Osteoblast (primary cell): ENCODE measurements around the gene AFAP1. TPM values are rescaled to one million over a fixed set of nuclear protein-coding genes. Genes with fewer than 3 reads are reported as not detected.

Source experiments
- DNase-seq: peaks from one replicate; pipeline ENCODE4 v3.0.0; 2011; ENCODE audit warnings: low spot score, mixed read lengths; ENCODE audit not compliant: insufficient read length; ENCODE audit errors: missing footprints
- H2AFZ ChIP-seq: 2 replicates; pipeline ENCODE4 v1.6.0; 2011; ENCODE audit warnings: mild to moderate bottlenecking, low read length
- H3K27ac ChIP-seq: 2 replicates; pipeline ENCODE4 v1.5.1; 2011; ENCODE audit warnings: mild to moderate bottlenecking, low read depth, low read length, moderate library complexity
- H3K27me3 ChIP-seq: 2 replicates; pipeline ENCODE4 v1.6.0; 2012; ENCODE audit warnings: mild to moderate bottlenecking, control low read depth, inconsistent platforms, low read length, moderate library complexity; ENCODE audit not compliant: insufficient read depth
- H3K36me3 ChIP-seq: 2 replicates; pipeline ENCODE4 v1.5.1; 2011; ENCODE audit warnings: mild to moderate bottlenecking, low read length, control low read depth, moderate library complexity; ENCODE audit not compliant: insufficient read depth
- H3K4me1 ChIP-seq: 2 replicates; pipeline ENCODE4 v1.5.1; 2011; ENCODE audit warnings: mild to moderate bottlenecking, low read length, control low read depth, moderate library complexity; ENCODE audit not compliant: insufficient read depth
- H3K4me2 ChIP-seq: 2 replicates; pipeline ENCODE4 v1.6.0; 2011; ENCODE audit warnings: mild to moderate bottlenecking, low read length; ENCODE audit not compliant: insufficient read depth
- H3K4me3 ChIP-seq: fragments of 200-600 bp; sonication (generic); 3 replicates; pipeline ENCODE4 v1.5.1; 2012; ENCODE audit warnings: mild to moderate bottlenecking, low read length, inconsistent platforms; ENCODE audit not compliant: insufficient read depth
- H3K79me2 ChIP-seq: 2 replicates; pipeline ENCODE4 v1.6.0; 2012; ENCODE audit warnings: mild to moderate bottlenecking, low read length, control low read depth, inconsistent platforms; ENCODE audit not compliant: insufficient read depth
- H3K9me3 ChIP-seq: 2 replicates; pipeline ENCODE4 v1.5.1; 2011; ENCODE audit warnings: low read depth, low read length, control low read depth
- H4K20me1 ChIP-seq: 2 replicates; pipeline ENCODE4 v1.6.0; 2012; ENCODE audit warnings: mild to moderate bottlenecking, low read length, control low read depth; ENCODE audit not compliant: insufficient read depth
- total RNA-seq: library from RNA; depleted of rRNA; stranded (reverse); fragments of >200 nt; gene quantifications from 2 replicates; pipeline ENCODE4 v1.2.3, GENCODE V29; 2012
- TF ChIP-seq, protein P1 (sequence below): IDR thresholded peaks from 2 replicates; pipeline ENCODE4 v1.5.1; 2011; ENCODE audit warnings: mild to moderate bottlenecking, low read depth, low read length, moderate library complexity; ENCODE audit errors: extremely low read depth

Gene AFAP1
- total RNA-seq, 1 donor: 101 TPM

- TF ChIP-seq, protein P1, sequence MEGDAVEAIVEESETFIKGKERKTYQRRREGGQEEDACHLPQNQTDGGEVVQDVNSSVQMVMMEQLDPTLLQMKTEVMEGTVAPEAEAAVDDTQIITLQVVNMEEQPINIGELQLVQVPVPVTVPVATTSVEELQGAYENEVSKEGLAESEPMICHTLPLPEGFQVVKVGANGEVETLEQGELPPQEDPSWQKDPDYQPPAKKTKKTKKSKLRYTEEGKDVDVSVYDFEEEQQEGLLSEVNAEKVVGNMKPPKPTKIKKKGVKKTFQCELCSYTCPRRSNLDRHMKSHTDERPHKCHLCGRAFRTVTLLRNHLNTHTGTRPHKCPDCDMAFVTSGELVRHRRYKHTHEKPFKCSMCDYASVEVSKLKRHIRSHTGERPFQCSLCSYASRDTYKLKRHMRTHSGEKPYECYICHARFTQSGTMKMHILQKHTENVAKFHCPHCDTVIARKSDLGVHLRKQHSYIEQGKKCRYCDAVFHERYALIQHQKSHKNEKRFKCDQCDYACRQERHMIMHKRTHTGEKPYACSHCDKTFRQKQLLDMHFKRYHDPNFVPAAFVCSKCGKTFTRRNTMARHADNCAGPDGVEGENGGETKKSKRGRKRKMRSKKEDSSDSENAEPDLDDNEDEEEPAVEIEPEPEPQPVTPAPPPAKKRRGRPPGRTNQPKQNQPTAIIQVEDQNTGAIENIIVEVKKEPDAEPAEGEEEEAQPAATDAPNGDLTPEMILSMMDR: no peak
- no peak overlapping the region for H3K4me2 ChIP-seq
- peaks cover 95% of the 10 kb centered on the region for H3K79me2 ChIP-seq
- H3K4me1 ChIP-seq: peaks cover 7% of the 10 kb centered on the region
- no peak overlapping the region for H2AFZ ChIP-seq
- peaks cover 100% of the 10 kb centered on the region for H3K36me3 ChIP-seq
- H3K27me3 ChIP-seq: no peaks in the 10 kb centered on the region
- no peak overlapping the region for H3K4me3 ChIP-seq
- no peak overlapping the region for H3K27ac ChIP-seq
- no peaks in the 10 kb centered on the region for H3K9me3 ChIP-seq
- DNase-seq: peak; percentile 46
- H4K20me1 ChIP-seq: peaks cover 88% of the 10 kb centered on the region
Measured at GRCh38 chr4:7767966-7768365, 171.7 kb downstream of the AFAP1 start.

DNA sequence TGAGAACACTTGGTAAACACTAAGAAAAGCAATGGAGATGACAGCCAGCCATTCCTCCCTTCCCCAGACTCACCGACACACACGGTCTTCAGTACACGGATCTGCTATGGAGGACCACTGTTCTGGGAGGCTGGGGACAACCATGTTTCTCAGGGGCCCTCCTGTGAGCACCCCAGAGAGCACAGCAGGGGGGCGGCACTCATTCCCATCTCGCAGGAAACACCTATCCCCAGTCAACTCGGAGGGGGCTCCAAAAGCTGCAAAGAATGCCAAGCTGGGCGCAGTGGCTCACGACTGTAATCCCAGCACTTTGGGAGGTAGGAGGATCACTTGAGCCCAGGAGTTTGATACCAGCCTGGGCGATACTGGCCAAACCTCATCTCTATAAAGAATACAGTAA lies 172.1 kb downstream of the AFAP1 start:
- H3K79me2 ChIP-seq: peaks cover 93% of the 10 kb centered on the region

DNA sequence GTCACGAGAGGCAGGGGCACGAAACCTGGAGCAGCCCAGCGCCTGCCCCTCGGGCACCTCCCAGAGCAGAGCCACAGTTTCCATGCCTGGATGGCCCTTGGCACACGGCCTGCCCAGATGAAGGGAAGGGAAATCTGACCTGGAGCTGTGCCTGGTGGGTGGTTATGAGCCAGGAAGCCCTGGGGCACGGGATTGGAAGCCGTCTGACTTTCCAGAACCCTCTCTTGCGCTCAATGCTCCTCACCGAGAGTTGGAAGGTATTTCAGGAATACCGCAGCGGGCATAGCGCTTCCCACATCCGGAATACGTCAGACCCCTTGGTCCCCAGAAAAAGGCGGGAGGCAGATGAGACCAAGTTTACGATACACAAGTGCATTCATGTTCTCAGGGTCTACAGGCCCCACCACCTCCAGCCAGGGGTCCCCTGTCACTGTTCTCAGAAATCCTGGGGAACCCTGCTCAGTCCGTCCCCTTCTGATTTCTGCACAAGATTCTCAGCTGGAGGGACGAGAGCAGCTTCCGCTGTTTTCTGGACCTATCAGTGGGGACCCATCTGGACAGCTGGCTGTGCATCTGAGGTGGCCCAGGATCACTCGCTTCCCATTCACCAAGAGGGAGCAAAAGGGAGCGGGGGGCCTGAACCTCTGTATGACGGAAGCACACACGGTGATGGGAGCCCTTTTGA lies 172.9 kb downstream of the AFAP1 start:
- Histone ChIP-seq H4K20me1 (peaks cover 84% of the 10 kb centered on the region), H3K4me1 (peaks cover 7% of the 10 kb centered on the region), H3K27me3 (no peaks in the 10 kb centered on the region), H2AFZ (no peak overlapping the region), H3K79me2 (peaks cover 93% of the 10 kb centered on the region), H3K4me2 (no peak overlapping the region), H3K27ac (no peak overlapping the region), H3K36me3 (peaks cover 100% of the 10 kb centered on the region), H3K4me3 (no peak overlapping the region), H3K9me3 (no peaks in the 10 kb centered on the region)
- TF ChIP-seq, protein P1: no peak
- DNase-seq: peak; percentile 27

More for the DNA sequence above, 172.1 kb downstream of the AFAP1 start:
- no peaks in the 10 kb centered on the region for H3K27me3 ChIP-seq
- H4K20me1 ChIP-seq: peaks cover 86% of the 10 kb centered on the region
- no peak overlapping the region for H3K4me2 ChIP-seq
- peaks cover 100% of the 10 kb centered on the region for H3K36me3 ChIP-seq
- H3K4me1 ChIP-seq: peaks cover 7% of the 10 kb centered on the region
- H3K9me3 ChIP-seq: no peaks in the 10 kb centered on the region
- no peak overlapping the region for H3K27ac ChIP-seq
- H2AFZ ChIP-seq: no peak overlapping the region
- TF ChIP-seq, protein P1: no peak
- H3K4me3 ChIP-seq: no peak overlapping the region
- DNase-seq: peak; percentile 41

GRCh38 chr4:7766086-7766485 lies 173.6 kb downstream of the AFAP1 start:
- peaks cover 85% of the 10 kb centered on the region for H4K20me1 ChIP-seq
- H3K4me3 ChIP-seq: no peak overlapping the region
- no peaks in the 10 kb centered on the region for H3K27me3 ChIP-seq
- H3K4me1 ChIP-seq: peaks cover 7% of the 10 kb centered on the region
- peak; percentile 25 for DNase-seq
- TF ChIP-seq, protein P1: no peak
- H3K79me2 ChIP-seq: peaks cover 95% of the 10 kb centered on the region
- H3K9me3 ChIP-seq: no peaks in the 10 kb centered on the region
- peaks cover 100% of the 10 kb centered on the region for H3K36me3 ChIP-seq
- no peak overlapping the region for H3K27ac ChIP-seq
- no peak overlapping the region for H2AFZ ChIP-seq
- no peak overlapping the region for H3K4me2 ChIP-seq
